NCI-H146 treated with DMSO at 0.1 percent for 48 hours (cell line): ENCODE measurements around the gene TBL1Y.
"Not testable (repeated sequence)": the region's sequence is repeated elsewhere in the genome, so short reads cannot be mapped to it uniquely, and the experiment has no call there.

ENCODE experiments used
- DNase-seq: peaks from one replicate; lab custom pipeline; 2025; ENCODE audit not compliant: unreplicated experiment; lab: John Stamatoyannopoulos, UW

The TBL1Y gene

GRCh38 chrY:6972271-6972887 lies 61.9 kb downstream of the TBL1Y start:
- no peak for DNase-seq

- no peak for DNase-seq
Measured at GRCh38 chrY:6974971-6975370, 64.5 kb downstream of the TBL1Y start.

- no peak for DNase-seq
Measured at GRCh38 chrY:6977783-6978182, 67.3 kb downstream of the TBL1Y start.

GRCh38 chrY:6983221-6983620 lies 72.7 kb downstream of the TBL1Y start:
- no peak for DNase-seq

- no peak for DNase-seq
Measured at GRCh38 chrY:6987811-6988210, 77.3 kb downstream of the TBL1Y start.

GRCh38 chrY:6989886-6990620 lies 79.6 kb downstream of the TBL1Y start:
- no peak for DNase-seq

GRCh38 chrY:6992041-6992440 lies 81.5 kb downstream of the TBL1Y start:
- no peak for DNase-seq

GRCh38 chrY:6995987-6996386 lies 85.5 kb downstream of the TBL1Y start:
- DNase-seq: no peak

- no peak for DNase-seq
Measured at GRCh38 chrY:6997503-6998066, 87.1 kb downstream of the TBL1Y start.

GRCh38 chrY:6999905-7000304 lies 89.4 kb downstream of the TBL1Y start:
- no peak for DNase-seq

- DNase-seq: no peak
Measured at GRCh38 chrY:7002581-7002980, 92.1 kb downstream of the TBL1Y start.

GRCh38 chrY:7007911-7008310 lies 97.4 kb downstream of the TBL1Y start:
- no peak for DNase-seq

- DNase-seq: no peak
Measured at GRCh38 chrY:7008578-7009355, 98.3 kb downstream of the TBL1Y start.

GRCh38 chrY:7013051-7013450 lies 102.6 kb downstream of the TBL1Y start:
- no peak for DNase-seq

- no peak for DNase-seq
Measured at GRCh38 chrY:7016521-7016920, 106.0 kb downstream of the TBL1Y start.

- no peak for DNase-seq
Measured at GRCh38 chrY:7017244-7018080, 107.0 kb downstream of the TBL1Y start.

- no peak for DNase-seq
Measured at GRCh38 chrY:7039037-7039436, 128.5 kb downstream of the TBL1Y start.

GRCh38 chrY:7040662-7041061 lies 130.2 kb downstream of the TBL1Y start:
- no peak for DNase-seq

- DNase-seq: no peak
Measured at GRCh38 chrY:7041983-7042382, 131.5 kb downstream of the TBL1Y start.

- DNase-seq: not testable (repeated sequence)
Measured at GRCh38 chrY:7052461-7052860, 142.0 kb downstream of the TBL1Y start.

- DNase-seq: no peak
Measured at GRCh38 chrY:7056886-7057285, 146.4 kb downstream of the TBL1Y start.
